ENCODE measurements around the gene KLC1. TPM values are rescaled to one million over a fixed set of nuclear protein-coding genes. Genes with fewer than 3 reads are reported as not detected.

The KLC1 gene
- total and polyA plus RNA-seq, 2 donors (not counting 1 experiment from before 2014, with no cell fraction given), result 102 to 243 TPM

- ATAC-seq (ENCODE audit: low read depth) (no peak), DNase-seq (no peak)
- H3K27me3 Mint-ChIP-seq, result no peaks in the 10 kb centered on the region
- Histone ChIP-seq H2AFZ (ENCODE audit: insufficient read depth, low read depth, low read length, poor library complexity, severe bottlenecking) (no peak overlapping the region), H3K4me3 (ENCODE audit: control extremely low read depth in 1 of 5, extremely low read depth in 1 of 5, insufficient read depth in 1 of 5, low read depth in 2 of 5, low read length in 4 of 5) (no peak overlapping the region), H3K4me1 (ENCODE audit: control insufficient read depth in 2 of 2, insufficient read depth in 2 of 2, low read length in 2 of 2) (no peaks in the 10 kb centered on the region), H3K36me3 (replicated peaks in 1 of 2; ENCODE audit: control extremely low read depth in 1 of 2, control insufficient read depth in 1 of 2, extremely low read depth in 1 of 2, insufficient read depth in 2 of 2, low read length in 1 of 2) (peaks cover 0 to 10% of the 10 kb centered on the region in 2 experiments), H3K9ac (ENCODE audit: low read length) (no peak overlapping the region), H4K20me1 (ENCODE audit: control insufficient read depth, insufficient read depth, low read length, poor library complexity, severe bottlenecking) (no peaks in the 10 kb centered on the region), H3K4me2 (replicated peaks; ENCODE audit: low read depth, low read length, poor library complexity, severe bottlenecking) (no peak overlapping the region), H3K79me2 (ENCODE audit: control insufficient read depth, insufficient read depth, low read length) (no peaks in the 10 kb centered on the region), H3K27ac (ENCODE audit: low read length in 2 of 2) (no peak overlapping the region), H3K9me3 (ENCODE audit: control extremely low read depth in 1 of 3, control insufficient read depth in 2 of 3, insufficient read depth in 1 of 3, low read length in 2 of 3) (no peaks in the 10 kb centered on the region), H3K27me3 (replicated peaks in 1 of 4; ENCODE audit: control extremely low read depth in 1 of 4, control insufficient read depth in 3 of 4, insufficient read depth in 4 of 4, low read length in 3 of 4) (no peaks in the 10 kb centered on the region)
- TF ChIP-seq EZH2 (IDR thresholded peaks at IDR 0.05; ENCODE audit: borderline replicate concordance, insufficient read depth, low read depth, low read length, poor library complexity, severe bottlenecking) (no peak), CTCF (IDR thresholded peaks at IDR 0.05) (no peak)
- H3K4me1 Mint-ChIP-seq, result no peaks in the 10 kb centered on the region
- H3K27ac Mint-ChIP-seq, result no peak overlapping the region
- WGBS (ENCODE audit: insufficient coverage), result 96% methylated on average over 7 of the region's 10 CpGs
- no peaks in the 10 kb centered on the region for H3K9me3 Mint-ChIP-seq (ENCODE audit: insufficient read depth)
- no peak overlapping the region for H3K4me3 Mint-ChIP-seq
- ChIA-PET POLR2A (no interaction called here), CTCF (interaction anchor here (0.7 to 1.3 kb wide), 2 partner anchors 14 to 40 kb away, joined by 3 to 4 read pairs; no protein-coding TSS in a partner anchor)
- intact Hi-C loops (cut with micrococcal nuclease), result no loop called here
These were observed 107.8 kb downstream of the KLC1 start for GRCh38 chr14:103736546-103737431.

GRCh38 chr14:103737432-103738045 lies 108.5 kb downstream of the KLC1 start:
- Histone ChIP-seq H3K27ac (ENCODE audit: low read length in 2 of 2) (no peak overlapping the region), H3K27me3 (replicated peaks in 1 of 4; ENCODE audit: control extremely low read depth in 1 of 4, control insufficient read depth in 3 of 4, insufficient read depth in 4 of 4, low read length in 3 of 4) (no peaks in the 10 kb centered on the region), H4K20me1 (ENCODE audit: control insufficient read depth, insufficient read depth, low read length, poor library complexity, severe bottlenecking) (no peaks in the 10 kb centered on the region), H3K4me3 (ENCODE audit: control extremely low read depth in 1 of 5, extremely low read depth in 1 of 5, insufficient read depth in 1 of 5, low read depth in 2 of 5, low read length in 4 of 5) (no peak overlapping the region), H3K9me3 (ENCODE audit: control extremely low read depth in 1 of 3, control insufficient read depth in 2 of 3, insufficient read depth in 1 of 3, low read length in 2 of 3) (no peaks in the 10 kb centered on the region), H3K4me1 (ENCODE audit: control insufficient read depth in 2 of 2, insufficient read depth in 2 of 2, low read length in 2 of 2) (no peaks in the 10 kb centered on the region), H3K36me3 (replicated peaks in 1 of 2; ENCODE audit: control extremely low read depth in 1 of 2, control insufficient read depth in 1 of 2, extremely low read depth in 1 of 2, insufficient read depth in 2 of 2, low read length in 1 of 2) (peaks cover 0 to 16% of the 10 kb centered on the region in 2 experiments), H3K9ac (ENCODE audit: low read length) (no peak overlapping the region), H3K4me2 (replicated peaks; ENCODE audit: low read depth, low read length, poor library complexity, severe bottlenecking) (no peak overlapping the region), H2AFZ (ENCODE audit: insufficient read depth, low read depth, low read length, poor library complexity, severe bottlenecking) (no peak overlapping the region), H3K79me2 (ENCODE audit: control insufficient read depth, insufficient read depth, low read length) (no peaks in the 10 kb centered on the region)
- Mint-ChIP-seq H3K4me3 (no peak overlapping the region), H3K9me3 (ENCODE audit: insufficient read depth) (no peaks in the 10 kb centered on the region), H3K4me1 (no peaks in the 10 kb centered on the region), H3K27me3 (no peaks in the 10 kb centered on the region), H3K27ac (no peak overlapping the region)
- intact Hi-C loops (cut with micrococcal nuclease), result no loop called here
- DNase-seq, result no peak
- ATAC-seq (ENCODE audit: low read depth), result no peak
- TF ChIP-seq EZH2 (IDR thresholded peaks at IDR 0.05; ENCODE audit: borderline replicate concordance, insufficient read depth, low read depth, low read length, poor library complexity, severe bottlenecking) (no peak), CTCF (IDR thresholded peaks at IDR 0.05) (no peak)
- ChIA-PET POLR2A (no interaction called here), CTCF (interaction anchor here (0.7 to 1.3 kb wide), 2 partner anchors 14 to 39 kb away, joined by 3 to 4 read pairs; no protein-coding TSS in a partner anchor)
- 97% methylated on average over 13 of the region's 16 CpGs for WGBS (ENCODE audit: insufficient coverage)

All from B cell (primary cell).